Stimulated activated CD4-positive, alpha-beta T cell treated with anti-CD3 and anti-CD28 coated beads, Interleukin-12 subunit alpha, Interleukin-12 subunit beta, amount 100 ng/mL, for 48 hours (primary cell): ENCODE results near the gene SUV39H1.
"Not testable (repeated sequence)": the region's sequence is repeated elsewhere in the genome, so short reads cannot be mapped to it uniquely, and the experiment has no call there.

ENCODE experiments used
- DNase-seq, 3 donors: peaks; one replicate each; pipeline ENCODE4 v3.0.0-alpha.2; 2020; ENCODE audit warnings: low read depth in 2 of 3, low spot score in 1 of 3

SUV39H1 gene

GRCh38 chrX:48685416-48685815 lies 11.1 kb upstream of the SUV39H1 start:
- DNase-seq, result no peak

DNA sequence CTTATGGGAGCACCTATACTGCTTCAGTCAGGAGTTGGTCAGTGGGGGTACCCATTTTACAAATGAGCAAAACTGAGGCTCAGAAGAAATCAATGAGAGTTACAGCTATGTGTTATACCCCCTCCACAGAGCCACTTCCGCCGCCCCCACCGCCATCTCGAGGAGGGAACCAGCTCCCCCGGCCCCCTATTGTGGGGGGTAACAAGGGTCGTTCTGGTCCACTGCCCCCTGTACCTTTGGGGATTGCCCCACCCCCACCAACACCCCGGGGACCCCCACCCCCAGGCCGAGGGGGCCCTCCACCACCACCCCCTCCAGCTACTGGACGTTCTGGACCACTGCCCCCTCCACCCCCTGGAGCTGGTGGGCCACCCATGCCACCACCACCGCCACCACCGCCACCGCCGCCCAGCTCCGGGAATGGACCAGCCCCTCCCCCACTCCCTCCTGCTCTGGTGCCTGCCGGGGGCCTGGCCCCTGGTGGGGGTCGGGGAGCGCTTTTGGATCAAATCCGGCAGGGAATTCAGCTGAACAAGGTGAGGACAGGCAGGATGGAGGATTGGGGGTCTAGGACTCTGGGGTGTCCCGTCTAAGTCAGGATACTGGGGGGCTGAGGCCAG lies 7.9 kb upstream of the SUV39H1 start:
- no peak for DNase-seq

DNA sequence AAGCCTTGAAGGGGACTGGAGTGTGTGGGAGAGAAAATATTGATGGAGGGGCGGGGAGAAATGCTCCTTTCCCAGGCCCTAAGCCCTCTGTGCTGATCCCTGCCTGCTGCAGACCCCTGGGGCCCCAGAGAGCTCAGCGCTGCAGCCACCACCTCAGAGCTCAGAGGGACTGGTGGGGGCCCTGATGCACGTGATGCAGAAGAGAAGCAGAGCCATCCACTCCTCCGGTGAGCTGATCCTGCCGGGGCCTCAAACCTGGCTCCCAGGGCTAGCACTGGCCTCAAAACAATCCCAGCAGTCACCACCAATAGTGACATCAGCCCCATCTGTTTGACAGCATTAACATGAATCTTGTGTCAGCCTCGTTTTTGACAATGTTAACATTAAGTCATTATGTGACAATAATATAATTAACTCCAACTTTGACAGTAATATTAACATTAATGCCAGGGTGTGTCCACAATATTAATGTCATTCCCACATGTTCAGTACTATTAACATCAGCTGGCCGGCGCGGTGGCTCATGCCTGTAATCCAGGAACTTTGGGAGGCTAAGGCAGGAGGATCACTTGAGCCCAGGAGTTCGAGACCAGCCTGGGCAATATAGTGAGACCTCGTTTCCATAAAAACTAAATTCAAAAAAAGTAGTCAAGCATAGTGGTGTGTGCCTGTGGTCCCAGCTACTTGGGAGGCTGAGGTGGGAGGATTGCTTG lies 7.2 kb upstream of the SUV39H1 start:
- DNase-seq, result no peak

DNA sequence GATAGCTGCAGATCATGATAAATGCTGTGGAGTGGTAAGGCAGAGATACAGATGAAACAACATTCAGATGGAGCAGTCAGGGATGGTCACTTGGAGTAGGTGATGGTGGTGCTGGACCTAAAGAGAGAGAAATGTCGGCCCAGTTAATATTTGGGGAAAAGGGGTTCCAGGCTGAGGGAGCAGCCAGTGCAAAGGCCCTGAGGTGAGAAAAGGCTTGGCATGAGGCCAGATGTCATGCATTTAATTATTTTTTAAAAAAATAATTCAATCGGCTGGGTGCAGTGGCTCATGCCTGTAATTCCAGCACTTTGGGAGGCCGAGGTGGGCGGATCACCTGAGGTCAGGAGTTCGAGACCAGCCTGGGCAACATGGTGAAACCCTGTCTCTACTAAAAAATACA lies 4.8 kb upstream of the SUV39H1 start:
- not testable (repeated sequence) for DNase-seq

DNA sequence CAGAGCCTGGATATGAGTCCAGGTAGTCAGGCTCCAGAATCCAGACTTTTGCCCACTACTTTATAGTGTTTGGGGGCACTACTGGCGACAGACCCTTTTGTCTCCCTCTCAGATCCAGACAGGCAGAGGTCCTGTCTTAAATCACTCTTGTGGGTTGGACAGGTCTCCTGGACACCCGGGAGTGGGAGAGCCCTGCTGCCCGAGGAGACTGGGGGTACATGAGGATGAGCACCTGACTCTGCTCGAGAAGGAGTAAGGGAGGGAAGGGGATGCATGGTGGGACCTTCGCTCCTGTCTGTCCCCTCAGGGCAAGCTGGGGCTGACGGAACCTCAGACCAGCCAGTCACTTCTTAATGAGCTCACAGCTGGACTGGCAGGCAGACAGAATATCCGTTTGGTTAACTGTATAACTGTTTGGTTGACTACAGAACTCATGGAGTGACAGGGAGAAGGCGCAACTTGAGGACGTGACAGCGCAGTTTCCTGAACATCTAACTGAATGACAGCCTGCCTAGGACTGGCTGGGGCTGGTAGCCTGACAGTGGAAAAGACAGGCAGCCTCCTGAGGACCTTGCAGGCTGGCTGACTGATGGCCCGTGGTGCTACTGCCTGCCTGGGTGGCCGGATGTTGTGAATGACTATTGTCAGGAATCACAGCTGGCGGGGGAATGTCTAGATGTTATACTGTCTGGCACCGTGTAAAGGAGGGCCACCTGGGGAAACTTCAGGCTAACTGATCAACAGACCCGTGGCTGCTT lies 1.6 kb upstream of the SUV39H1 start:
- DNase-seq, result no peak

DNA sequence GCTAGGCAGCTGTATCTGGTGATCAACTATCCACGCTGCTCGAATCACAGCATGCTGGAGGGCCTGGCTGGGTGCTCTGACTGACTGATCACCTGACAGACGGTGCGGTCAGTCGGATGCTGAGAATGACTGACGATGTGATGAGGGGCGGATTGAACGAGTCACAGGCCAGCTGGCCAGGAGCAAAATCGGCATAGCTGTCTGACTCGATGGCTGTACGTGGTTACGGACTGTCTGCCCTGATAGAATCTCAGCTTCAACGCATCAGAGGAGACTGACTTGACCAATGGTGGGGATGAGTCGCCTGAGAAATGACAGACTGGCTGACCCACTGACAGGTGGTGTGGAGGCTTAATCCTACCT lies 1.0 kb upstream of the SUV39H1 start:
- DNase-seq, result no peak

DNA sequence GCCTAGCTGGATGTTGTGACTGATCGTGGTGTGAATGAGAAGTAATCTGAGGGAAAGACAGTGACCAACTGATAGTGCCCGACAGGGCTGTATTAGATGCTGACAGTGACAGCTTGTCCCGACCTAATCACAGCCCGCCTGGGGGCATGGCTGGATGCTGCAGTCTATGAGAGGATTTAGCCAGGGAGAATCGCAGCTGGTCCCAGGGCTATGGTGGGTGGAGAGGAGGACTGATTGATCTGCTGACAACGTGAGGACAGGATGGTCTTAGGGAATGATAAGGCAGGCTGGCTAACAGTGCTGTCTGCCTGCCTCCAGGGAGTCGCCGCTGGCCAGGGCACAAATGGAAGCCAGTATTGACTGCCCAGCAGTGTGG lies 621 bp upstream of the SUV39H1 start:
- DNase-seq, result no peak

DNA sequence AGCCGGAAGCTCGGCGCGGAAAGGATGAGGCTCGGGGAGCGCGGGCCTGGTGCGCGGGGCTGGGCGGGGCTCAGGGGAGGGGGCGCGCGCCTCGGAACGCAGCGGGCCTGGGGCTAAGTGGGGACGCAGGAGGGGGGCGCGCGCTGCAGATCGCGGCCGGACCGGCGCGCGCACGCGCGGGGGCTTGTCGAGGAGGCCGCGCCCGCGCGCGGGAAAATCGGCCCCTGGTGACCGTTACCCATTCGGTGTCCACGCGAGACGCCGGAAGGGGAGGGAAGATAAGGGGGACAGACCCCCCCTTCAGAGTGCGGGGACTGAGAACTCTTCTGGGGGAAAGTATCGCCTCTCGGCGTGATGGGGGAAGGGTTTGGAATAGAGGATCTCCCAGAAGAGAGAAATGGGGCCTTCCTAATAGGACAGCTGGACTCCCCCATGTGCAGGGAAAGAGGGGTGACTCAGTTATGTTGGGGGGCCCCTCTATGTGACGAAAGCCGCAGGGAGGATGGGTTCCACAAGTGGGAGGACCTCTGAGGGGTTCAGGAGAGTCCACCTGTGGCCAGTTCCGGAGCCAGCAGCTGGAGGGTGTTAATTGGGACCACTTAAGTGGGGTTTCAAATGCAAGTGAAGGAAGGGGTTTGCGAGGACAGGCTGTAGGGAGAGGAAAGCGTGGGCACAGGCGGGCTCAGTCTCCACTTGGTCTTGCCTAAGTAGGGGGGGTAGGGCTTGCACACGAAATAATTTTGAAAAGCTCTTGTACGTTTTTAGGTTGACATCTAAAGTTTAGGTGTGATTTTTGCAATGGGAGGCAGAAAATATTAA lies 584 bp downstream of the SUV39H1 start:
- peak in 1 of 3 donors; percentile 40 for DNase-seq

DNA sequence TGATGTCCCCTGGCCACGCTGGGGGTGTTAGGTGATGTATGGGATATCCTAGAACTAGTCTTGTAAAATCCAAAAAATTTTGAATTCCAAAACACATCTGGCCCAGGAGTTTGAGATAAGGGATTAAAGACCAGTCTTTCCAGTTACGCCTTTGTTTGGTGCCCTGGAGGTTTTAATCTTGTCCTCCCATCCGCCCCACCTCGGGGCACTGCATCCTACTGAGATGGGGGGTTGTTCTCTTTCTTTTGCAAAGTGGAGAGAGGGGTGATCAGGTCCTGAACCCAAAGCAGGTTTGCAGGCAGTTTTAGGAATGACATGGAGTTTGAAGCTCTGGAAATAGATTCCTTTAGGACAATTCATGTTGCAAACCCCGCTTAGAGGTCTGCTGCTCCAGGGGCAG lies 1.8 kb downstream of the SUV39H1 start:
- DNase-seq, result no peak

DNA sequence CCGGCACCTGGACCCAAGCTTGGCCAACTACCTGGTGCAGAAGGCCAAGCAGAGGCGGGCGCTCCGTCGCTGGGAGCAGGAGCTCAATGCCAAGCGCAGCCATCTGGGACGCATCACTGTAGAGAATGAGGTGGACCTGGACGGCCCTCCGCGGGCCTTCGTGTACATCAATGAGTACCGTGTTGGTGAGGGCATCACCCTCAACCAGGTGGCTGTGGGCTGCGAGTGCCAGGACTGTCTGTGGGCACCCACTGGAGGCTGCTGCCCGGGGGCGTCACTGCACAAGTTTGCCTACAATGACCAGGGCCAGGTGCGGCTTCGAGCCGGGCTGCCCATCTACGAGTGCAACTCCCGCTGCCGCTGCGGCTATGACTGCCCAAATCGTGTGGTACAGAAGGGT lies 3.7 kb downstream of the SUV39H1 start:
- DNase-seq, result no peak

DNA sequence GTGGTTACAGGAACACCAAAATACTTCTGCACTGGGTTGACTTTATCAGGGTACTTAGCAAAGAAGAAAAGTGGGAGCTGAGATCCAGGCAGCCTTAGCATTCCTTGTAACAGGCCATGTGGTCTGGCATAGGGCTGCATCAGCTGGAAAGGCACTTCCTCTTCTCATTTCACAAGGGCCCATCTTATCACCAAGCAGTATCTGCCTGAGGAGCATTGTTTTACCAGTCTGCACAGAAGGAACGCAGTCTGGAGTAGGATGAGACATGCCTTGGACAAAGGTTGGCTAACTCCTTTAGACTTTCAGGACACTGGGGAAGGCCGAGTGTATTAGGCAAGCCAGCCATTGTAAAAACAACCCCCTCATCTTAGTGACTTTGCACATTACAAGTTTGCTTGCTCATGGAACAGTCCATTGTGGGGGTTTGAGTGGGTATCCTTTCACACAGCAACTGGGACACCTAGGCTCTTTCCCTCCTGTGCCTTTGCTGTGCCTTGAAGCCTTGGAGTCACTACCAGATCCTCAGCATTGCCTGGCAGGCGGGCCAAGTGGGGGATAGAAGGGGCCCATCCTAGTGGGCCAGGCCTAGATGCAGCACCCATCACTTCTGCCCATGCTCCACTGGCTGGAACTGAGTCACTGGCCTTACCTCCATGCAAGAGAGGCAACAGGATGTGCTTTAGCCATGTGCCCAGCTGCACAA lies 4.6 kb downstream of the SUV39H1 start:
- no peak for DNase-seq

- DNase-seq, result no peak
Measured at GRCh38 chrX:48702032-48702431, 5.5 kb downstream of the SUV39H1 start.

DNA sequence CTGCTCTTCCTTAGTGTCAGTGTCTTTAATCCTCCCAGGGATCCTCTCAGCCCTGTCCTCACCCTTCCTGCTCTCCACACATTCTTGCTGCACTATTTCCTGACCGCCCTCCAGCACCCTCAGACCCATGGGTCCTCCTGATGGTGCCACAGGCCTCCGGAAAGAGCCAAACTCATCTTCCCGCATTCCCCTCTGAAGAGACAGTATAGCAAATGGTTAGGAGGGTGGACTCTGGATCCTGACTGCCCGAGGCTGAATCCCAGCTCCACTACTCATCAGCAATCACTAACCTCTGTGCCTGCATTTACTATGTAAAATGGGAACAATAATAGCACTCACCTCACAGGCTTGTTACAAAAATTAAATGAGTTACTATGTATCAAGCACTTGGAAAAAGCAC lies 6.2 kb downstream of the SUV39H1 start:
- DNase-seq, result no peak

- no peak for DNase-seq
Measured at GRCh38 chrX:48703228-48703627, 6.7 kb downstream of the SUV39H1 start.

DNA sequence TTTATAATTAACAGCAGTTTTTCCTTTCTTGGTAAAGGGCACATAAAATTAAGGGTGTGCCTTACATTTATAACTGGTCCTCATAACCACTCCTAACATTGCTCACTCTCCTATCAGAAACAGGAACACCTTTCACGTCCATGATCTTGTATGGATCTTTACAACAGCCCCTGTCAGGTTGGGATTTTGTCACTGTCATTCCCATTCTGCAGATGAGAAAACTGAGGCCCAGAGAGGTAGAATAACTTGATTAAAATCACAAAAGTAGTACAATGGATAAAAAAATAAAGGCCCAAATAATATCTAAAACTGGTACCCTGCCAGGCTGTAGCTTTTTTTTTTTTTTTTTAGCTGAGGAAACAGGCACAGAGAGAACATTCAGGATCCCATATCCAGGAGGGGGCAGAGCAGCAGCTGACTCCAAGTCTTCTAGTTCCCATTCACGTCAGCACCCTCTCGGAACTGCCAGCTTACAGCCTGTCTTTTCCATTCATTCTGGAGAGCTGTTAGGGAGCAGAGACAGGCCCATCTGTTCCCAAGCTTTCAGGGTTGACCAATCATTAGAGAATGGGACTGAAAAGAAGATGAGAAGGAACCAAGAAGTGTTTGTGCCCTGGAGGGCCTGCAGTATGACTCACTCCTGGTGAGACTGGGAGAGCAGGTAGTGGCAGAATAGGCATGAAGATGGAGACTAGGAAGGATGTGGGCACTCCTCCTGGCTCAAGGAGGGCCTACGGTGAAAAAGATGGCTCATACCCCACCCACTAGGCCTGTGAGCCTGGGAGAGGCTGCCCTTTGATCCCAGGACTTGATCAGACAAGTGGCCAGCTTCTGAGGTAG lies 7.3 kb downstream of the SUV39H1 start:
- DNase-seq, result no peak

DNA sequence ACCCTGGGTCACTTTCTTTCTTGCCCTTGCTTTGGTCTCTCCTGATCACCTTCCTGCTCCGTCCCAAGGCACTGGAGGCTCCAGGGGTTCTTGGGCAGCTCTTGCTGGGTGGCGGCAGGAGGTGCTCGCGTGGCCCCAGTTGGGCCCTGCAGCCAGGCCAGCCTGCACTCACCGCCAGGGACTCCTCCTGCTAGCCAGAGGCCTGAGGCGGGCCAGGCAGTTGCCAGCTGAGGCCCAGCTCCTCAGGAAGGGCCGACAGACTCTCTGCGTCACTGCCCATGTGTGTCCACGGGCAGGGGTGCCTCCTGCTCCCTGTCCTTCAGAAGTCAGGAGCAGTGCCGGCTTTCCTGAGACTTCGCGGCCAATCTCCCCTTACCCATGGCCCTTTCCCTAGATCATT lies 9.3 kb downstream of the SUV39H1 start:
- no peak for DNase-seq

GRCh38 chrX:48709522-48710112 lies 13.1 kb downstream of the SUV39H1 start:
- DNase-seq, result no peak

DNA sequence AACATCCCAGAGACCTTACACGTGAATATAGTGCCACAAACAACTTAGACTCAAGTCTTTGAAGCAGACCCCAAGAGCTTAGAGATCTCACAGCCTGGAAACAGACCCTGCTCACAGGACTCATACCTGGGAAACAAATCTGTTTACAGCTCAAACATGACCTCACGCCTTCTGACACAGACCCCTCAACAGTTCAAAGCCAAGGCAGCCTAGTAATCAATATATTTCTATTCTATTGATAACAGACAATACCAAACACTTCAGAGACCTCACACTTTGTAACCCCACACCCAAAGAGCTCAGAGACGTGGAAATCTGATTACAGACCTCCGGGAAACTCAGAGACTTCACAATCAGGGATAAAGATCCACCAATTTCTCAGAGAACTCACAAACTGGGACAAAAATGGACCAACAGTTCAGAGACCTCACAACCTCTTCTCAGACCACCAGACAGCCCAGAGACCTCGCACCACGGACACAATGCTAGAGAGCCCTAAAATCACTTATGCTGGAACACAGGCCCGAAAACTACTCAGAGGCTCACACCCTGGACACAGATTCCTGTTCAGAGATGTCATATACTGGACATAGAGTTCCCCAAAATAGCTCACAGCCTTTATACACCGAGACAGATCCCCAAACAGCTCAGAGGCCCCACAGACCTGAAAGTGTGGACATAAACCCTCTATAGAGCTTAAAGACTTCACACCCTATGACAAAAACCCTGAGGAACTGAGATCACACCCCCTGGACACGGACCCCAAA lies 14.8 kb downstream of the SUV39H1 start:
- no peak for DNase-seq

GRCh38 chrX:48711929-48712505 lies 15.5 kb downstream of the SUV39H1 start:
- no peak for DNase-seq
